Activated B cell treated with CpG ODN at 0.5 μM for 24 hours (primary cell): ENCODE measurements around the gene HMGB2. TPM values are rescaled to one million over a fixed set of nuclear protein-coding genes. Genes with fewer than 3 reads are reported as not detected.

Source experiments
- ATAC-seq: fragments of 200-7000 bp; cut with Tn5 transposase; one replicate; pipeline ENCODE4 v1.10.0; 2021; ENCODE audit warnings: low read depth, mild to moderate bottlenecking, moderate library complexity
- CTCF ChIA-PET: fragments of 350-600 bp; sonication (Branson Sonifier 250); formaldehyde crosslinking; loops from one replicate; lab custom pipeline; 2021; ENCODE audit warnings: antibody characterized with exemption; lab: Charles Lee
- POLR2A ChIA-PET: fragments of 350-600 bp; sonication (Branson Sonifier 250); formaldehyde crosslinking; loops from one replicate; lab custom pipeline; 2021; ENCODE audit warnings: antibody characterized with exemption; lab: Charles Lee
- DNase-seq: peaks from one replicate; pipeline ENCODE4 v3.0.0; 2022
- H3K27ac Mint-ChIP-seq: one replicate; pipeline ENCODE4 v1.8.0; 2020; ENCODE audit warnings: mixed read lengths
- H3K27me3 Mint-ChIP-seq: one replicate; pipeline ENCODE4 v1.8.0; 2021; ENCODE audit warnings: mixed read lengths
- H3K36me3 Mint-ChIP-seq: one replicate; pipeline ENCODE4 v1.8.0; 2021; ENCODE audit warnings: low read depth, mixed read lengths
- H3K4me1 Mint-ChIP-seq: one replicate; pipeline ENCODE4 v1.8.0; 2021; ENCODE audit warnings: mixed read lengths
- H3K4me3 Mint-ChIP-seq: one replicate; pipeline ENCODE4 v1.8.0; 2020; ENCODE audit warnings: mild to moderate bottlenecking, mixed read lengths
- H3K9me3 Mint-ChIP-seq: one replicate; pipeline ENCODE4 v1.8.0; 2020; ENCODE audit warnings: mixed read lengths
- CTCF ChIP-seq: fragments of 200-600 bp; IDR thresholded peaks from one replicate; pipeline ENCODE4 v1.8.0; 2022; ENCODE audit warnings: antibody characterized with exemption, mild to moderate bottlenecking
- intact Hi-C: fragments of 100-400 bp; cut with micrococcal nuclease; formaldehyde crosslinking; loops from one replicate; pipeline ENCODE4 v1.15.1; 2024
- total RNA-seq: library from RNA; stranded (reverse); gene quantifications from 2 replicates; pipeline ENCODE4 v1.2.3, GENCODE V29; 2022

HMGB2 gene
- total RNA-seq, 1 donor from 2014 or later, result 63.2 TPM

- Mint-ChIP-seq H3K27me3 (no peaks in the 10 kb centered on the region), H3K4me3 (no peak overlapping the region), H3K9me3 (no peaks in the 10 kb centered on the region), H3K4me1 (no peaks in the 10 kb centered on the region), H3K36me3 (peaks cover 30% of the 10 kb centered on the region), H3K27ac (no peak overlapping the region)
- DNase-seq (no peak), ATAC-seq (no peak)
- POLR2A ChIA-PET, result no interaction called here
- intact Hi-C loops, result no loop called here
- TF ChIP-seq CTCF, result no peak
- CTCF ChIA-PET, result interaction anchor here (1.0 kb wide), 1 partner anchor 8 kb away, joined by 4 read pairs; no protein-coding TSS in a partner anchor
These were observed 40.5 kb downstream of the HMGB2 start for GRCh38 chr4:173293663-173294062.

- peaks cover 20% of the 10 kb centered on the region for H3K36me3 Mint-ChIP-seq
- H3K27me3 Mint-ChIP-seq, result no peaks in the 10 kb centered on the region
- no peak for TF ChIP-seq CTCF
- ATAC-seq (no peak), DNase-seq (no peak)
- intact Hi-C loops, result no loop called here
- H3K27ac Mint-ChIP-seq, result no peak overlapping the region
- POLR2A ChIA-PET, result no interaction called here
- H3K4me3 Mint-ChIP-seq, result no peak overlapping the region
- H3K9me3 Mint-ChIP-seq, result peaks cover 2% of the 10 kb centered on the region
- peaks cover 4% of the 10 kb centered on the region for H3K4me1 Mint-ChIP-seq
- CTCF ChIA-PET, result interaction anchor here (0.9 to 2.3 kb wide), 3 partner anchors 9 to 278 kb away, joined by 3 to 7 read pairs (median 3); no protein-coding TSS in a partner anchor
These were observed 42.3 kb downstream of the HMGB2 start for GRCh38 chr4:173291899-173292298.

GRCh38 chr4:173289353-173289727, 44.8 kb downstream of the HMGB2 start:
- ChIA-PET CTCF (interaction anchor here (2.4 kb wide), 1 partner anchor 13 kb away, joined by 6 read pairs; no protein-coding TSS in a partner anchor), POLR2A (no interaction called here)
- no peak for TF ChIP-seq CTCF
- no peak for ATAC-seq
- Mint-ChIP-seq H3K4me1 (peaks cover 4% of the 10 kb centered on the region), H3K9me3 (peaks cover 7% of the 10 kb centered on the region), H3K4me3 (no peak overlapping the region), H3K27me3 (no peaks in the 10 kb centered on the region), H3K27ac (no peak overlapping the region), H3K36me3 (peaks cover 27% of the 10 kb centered on the region)
- DNase-seq, result no peak
- intact Hi-C loops, result no loop called here

- intact Hi-C loops, result loop anchor here (1.0 kb wide), 1 partner anchor 128 kb away; no protein-coding TSS in a partner anchor
- POLR2A ChIA-PET, result no interaction called here
- TF ChIP-seq CTCF, result no peak
- Mint-ChIP-seq H3K27me3 (no peaks in the 10 kb centered on the region), H3K9me3 (peaks cover 7% of the 10 kb centered on the region), H3K4me3 (no peak overlapping the region), H3K36me3 (peaks cover 27% of the 10 kb centered on the region), H3K27ac (no peak overlapping the region), H3K4me1 (peaks cover 4% of the 10 kb centered on the region)
- no peak for DNase-seq
- CTCF ChIA-PET, result interaction anchor here (1.3 to 2.4 kb wide), 2 partner anchors 13 to 24 kb away, joined by 4 to 6 read pairs; no protein-coding TSS in a partner anchor
- ATAC-seq, result no peak
These were observed 45.3 kb downstream of the HMGB2 start for GRCh38 chr4:173288698-173289352.

- CTCF ChIA-PET, result interaction anchor here (1.3 to 2.4 kb wide), 2 partner anchors 14 to 24 kb away, joined by 4 to 6 read pairs; no protein-coding TSS in a partner anchor
- intact Hi-C loops, result loop anchor here (1.0 kb wide), 1 partner anchor 129 kb away; no protein-coding TSS in a partner anchor
- peaks cover 26% of the 10 kb centered on the region for H3K36me3 Mint-ChIP-seq
These were observed 45.9 kb downstream of the HMGB2 start for GRCh38 chr4:173288296-173288695.

More at GRCh38 chr4:173288296-173288695, 45.9 kb downstream of the HMGB2 start:
- H3K9me3 Mint-ChIP-seq, result peaks cover 7% of the 10 kb centered on the region
- peaks cover 4% of the 10 kb centered on the region for H3K4me1 Mint-ChIP-seq
- no peak overlapping the region for H3K27ac Mint-ChIP-seq
- DNase-seq (no peak), ATAC-seq (peak; percentile 40)
- no peak for TF ChIP-seq CTCF
- no peaks in the 10 kb centered on the region for H3K27me3 Mint-ChIP-seq
- no peak overlapping the region for H3K4me3 Mint-ChIP-seq
- POLR2A ChIA-PET, result interaction anchor here (0.7 kb wide), 1 partner anchor 84 kb away, joined by 12 read pairs; no protein-coding TSS in a partner anchor
